ENCODE results near the gene BABAM2.

The BABAM2 gene

GRCh38 chr2:28002181-28002580, 111.7 kb downstream of the BABAM2 start:
- no peaks in the 10 kb centered on the region for H3K79me2 ChIP-seq (ENCODE audit: insufficient read depth, low read length)
- H3F3A ChIP-seq (ENCODE audit: insufficient read depth), result no peaks in the 10 kb centered on the region
- H4K20me1 ChIP-seq (ENCODE audit: low read depth, low read length), result peaks cover 3% of the 10 kb centered on the region; the same call in 1 of the 2 replicates
- no peak overlapping the region for H3K4me2 ChIP-seq (ENCODE audit: low read depth, low read length, poor library complexity, severe bottlenecking)
- H3K27me3 ChIP-seq (ENCODE audit: low read length), result no peaks in the 10 kb centered on the region
- no peaks in the 10 kb centered on the region for H3K9me3 ChIP-seq (ENCODE audit: insufficient read depth, low read length)
- H3K9me2 ChIP-seq (replicated peaks; ENCODE audit: insufficient read depth, low read length), result no peaks in the 10 kb centered on the region
- no peak overlapping the region for H3K27ac ChIP-seq (ENCODE audit: low read depth, low read length)
- TF ChIP-seq EZH2phosphoT487 (conservative IDR thresholded peaks at IDR 0.05; ENCODE audit: low read length) (no peak), CTCF (IDR thresholded peaks at IDR 0.05; ENCODE audit: insufficient read depth, low read length, poor library complexity, severe bottlenecking) (no peak)
- H3K4me3 ChIP-seq (ENCODE audit: insufficient read depth, low read length, poor library complexity, severe bottlenecking), result no peak overlapping the region
- no peak overlapping the region for H2AFZ ChIP-seq (ENCODE audit: low read depth, low read length, severe bottlenecking)
- H3K9ac ChIP-seq (ENCODE audit: low read length), result no peak overlapping the region
- no peaks in the 10 kb centered on the region for H3K36me3 ChIP-seq (ENCODE audit: low read length)

- no peak overlapping the region for H3K27ac ChIP-seq (ENCODE audit: low read depth, low read length)
- H3K36me3 ChIP-seq (ENCODE audit: low read length), result no peaks in the 10 kb centered on the region
- TF ChIP-seq CTCF (IDR thresholded peaks at IDR 0.05; ENCODE audit: insufficient read depth, low read length, poor library complexity, severe bottlenecking) (no peak), EZH2phosphoT487 (conservative IDR thresholded peaks at IDR 0.05; ENCODE audit: low read length) (no peak)
- peaks cover 3% of the 10 kb centered on the region; the same call in 1 of the 2 replicates for H4K20me1 ChIP-seq (ENCODE audit: low read depth, low read length)
- H2AFZ ChIP-seq (ENCODE audit: low read depth, low read length, severe bottlenecking), result no peak overlapping the region
- H3K9me2 ChIP-seq (replicated peaks; ENCODE audit: insufficient read depth, low read length), result no peaks in the 10 kb centered on the region
- H3F3A ChIP-seq (ENCODE audit: insufficient read depth), result no peaks in the 10 kb centered on the region
- H3K9me3 ChIP-seq (ENCODE audit: insufficient read depth, low read length), result no peaks in the 10 kb centered on the region
- H3K4me2 ChIP-seq (ENCODE audit: low read depth, low read length, poor library complexity, severe bottlenecking), result no peak overlapping the region
- no peak overlapping the region for H3K9ac ChIP-seq (ENCODE audit: low read length)
- no peak overlapping the region for H3K4me3 ChIP-seq (ENCODE audit: insufficient read depth, low read length, poor library complexity, severe bottlenecking)
- H3K79me2 ChIP-seq (ENCODE audit: insufficient read depth, low read length), result no peaks in the 10 kb centered on the region
- H3K27me3 ChIP-seq (ENCODE audit: low read length), result no peaks in the 10 kb centered on the region
Measured at GRCh38 chr2:28004086-28004485, 113.6 kb downstream of the BABAM2 start.

GRCh38 chr2:28009732-28010131, 119.2 kb downstream of the BABAM2 start:
- Histone ChIP-seq H3K27ac (ENCODE audit: low read depth, low read length) (no peak overlapping the region), H2AFZ (ENCODE audit: low read depth, low read length, severe bottlenecking) (no peak overlapping the region), H3K36me3 (ENCODE audit: low read length) (no peaks in the 10 kb centered on the region), H3K9ac (ENCODE audit: low read length) (no peak overlapping the region), H4K20me1 (ENCODE audit: low read depth, low read length) (peaks cover 3% of the 10 kb centered on the region; the same call in 1 of the 2 replicates), H3K4me3 (ENCODE audit: insufficient read depth, low read length, poor library complexity, severe bottlenecking) (no peak overlapping the region), H3K4me2 (ENCODE audit: low read depth, low read length, poor library complexity, severe bottlenecking) (no peak overlapping the region), H3K79me2 (ENCODE audit: insufficient read depth, low read length) (no peaks in the 10 kb centered on the region), H3K27me3 (ENCODE audit: low read length) (no peaks in the 10 kb centered on the region), H3K9me3 (ENCODE audit: insufficient read depth, low read length) (no peaks in the 10 kb centered on the region), H3K9me2 (replicated peaks; ENCODE audit: insufficient read depth, low read length) (no peaks in the 10 kb centered on the region), H3F3A (ENCODE audit: insufficient read depth) (no peaks in the 10 kb centered on the region)
- TF ChIP-seq CTCF (IDR thresholded peaks at IDR 0.05; ENCODE audit: insufficient read depth, low read length, poor library complexity, severe bottlenecking), result no peak
- TF ChIP-seq EZH2phosphoT487 (conservative IDR thresholded peaks at IDR 0.05; ENCODE audit: low read length), result no peak

All from SU-DHL-6 (cell line).